CD4-positive, alpha-beta T cell treated with Interleukin-2 at 100 ng/mL for 4 hours (primary cell): ENCODE data around the gene MAVS.

Source experiments
- DNase-seq: peaks from one replicate; pipeline ENCODE4 v3.0.0-alpha.2; 2020; ENCODE audit warnings: low spot score

Gene MAVS

GRCh38 chr20:3846740-3847428 is at the start of gene MAVS:
Gene MAVS, plus strand, starts transcription at chr20:3846834. Its CDS starts 7,791 bp downstream, at chr20:3854625.
- DNase-seq: peak; percentile 84

GRCh38 chr20:3797226-3797545 is 49.4 kb upstream of the MAVS start:
- no peak for DNase-seq

- peak; percentile 69 for DNase-seq
Measured at GRCh38 chr20:3797592-3798372, 48.9 kb upstream of the MAVS start.

- no peak for DNase-seq
Measured at GRCh38 chr20:3798373-3798768, 48.3 kb upstream of the MAVS start.

DNA sequence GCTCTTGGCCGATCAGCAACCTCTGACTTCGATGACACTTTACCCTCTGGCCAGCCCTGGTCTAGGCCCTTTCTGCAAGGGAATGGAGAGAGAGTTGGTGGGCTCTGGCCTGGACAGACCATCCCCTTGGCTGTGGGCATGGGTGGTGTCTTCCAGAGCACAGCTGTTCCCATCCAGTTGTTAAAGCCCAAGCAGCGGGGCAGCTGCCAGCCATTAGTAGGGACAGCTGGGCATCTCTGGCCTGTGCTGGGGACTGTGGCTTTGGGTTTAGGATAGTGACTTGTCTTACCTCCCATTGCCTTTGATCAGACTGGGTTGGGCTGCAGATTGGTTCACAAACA is 47.8 kb upstream of the MAVS start:
- no peak for DNase-seq

GRCh38 chr20:3800256-3800877 is 46.3 kb upstream of the MAVS start:
- DNase-seq: no peak

- no peak for DNase-seq
Measured at GRCh38 chr20:3800878-3801260, 45.8 kb upstream of the MAVS start.

DNA sequence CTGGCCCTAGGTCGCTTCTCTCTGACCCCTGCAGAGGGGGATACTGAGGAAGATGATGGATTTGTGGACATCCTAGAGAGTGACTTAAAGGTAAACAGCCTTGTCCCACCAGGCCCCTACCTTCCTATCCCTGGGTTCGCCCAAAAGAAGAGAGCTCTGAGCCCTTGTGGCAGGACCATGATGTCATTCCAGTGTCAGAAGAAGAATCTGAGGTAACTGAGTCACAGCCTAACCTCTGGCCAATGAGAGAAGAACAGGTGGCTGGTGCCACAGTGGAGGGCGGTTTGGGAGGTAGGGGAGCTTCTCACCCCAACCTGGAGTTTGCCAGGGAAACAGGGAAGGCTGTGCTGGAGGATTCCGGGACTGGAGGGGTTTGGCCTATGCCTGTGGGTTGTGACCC is 45.3 kb upstream of the MAVS start:
- DNase-seq: no peak

DNA sequence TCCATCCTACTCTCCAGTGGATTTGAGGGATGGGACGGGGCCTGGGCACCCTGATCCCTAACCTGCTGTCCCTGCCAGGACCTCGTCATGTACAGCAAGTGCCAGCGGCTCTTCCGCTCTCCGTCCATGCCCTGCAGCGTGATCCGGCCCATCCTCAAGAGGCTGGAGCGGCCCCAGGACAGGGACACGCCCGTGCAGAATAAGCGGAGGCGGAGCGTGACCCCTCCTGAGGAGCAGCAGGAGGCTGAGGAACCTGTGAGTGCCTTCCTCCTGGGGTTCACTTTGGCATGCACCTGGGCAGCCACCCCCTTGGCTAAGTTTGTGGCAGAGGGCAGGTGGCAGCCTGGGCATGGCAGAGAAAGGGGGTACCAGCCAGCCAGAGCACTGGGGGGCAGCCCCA is 44.8 kb upstream of the MAVS start:
- no peak for DNase-seq

- no peak for DNase-seq
Measured at GRCh38 chr20:3802524-3803239, 44.0 kb upstream of the MAVS start.

DNA sequence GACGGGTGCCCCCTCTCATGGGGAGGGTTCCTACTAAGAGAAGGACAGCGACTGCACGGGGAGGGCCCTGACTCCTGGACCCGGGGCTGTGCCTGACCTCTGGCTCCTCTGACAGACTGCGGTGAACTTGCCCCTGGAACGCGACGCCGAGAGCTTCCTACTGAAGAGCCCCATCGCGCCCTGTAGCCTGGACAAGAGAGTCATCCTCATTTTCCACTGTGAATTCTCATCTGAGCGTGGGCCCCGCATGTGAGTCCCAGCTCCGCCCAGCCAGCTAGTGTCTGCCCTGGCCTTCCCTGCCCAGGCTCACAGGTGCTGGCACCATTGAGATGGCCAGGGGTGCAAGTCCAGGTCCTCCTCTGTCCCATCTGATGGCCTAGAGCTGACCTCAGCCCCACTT is 43.3 kb upstream of the MAVS start:
- DNase-seq: no peak

DNA sequence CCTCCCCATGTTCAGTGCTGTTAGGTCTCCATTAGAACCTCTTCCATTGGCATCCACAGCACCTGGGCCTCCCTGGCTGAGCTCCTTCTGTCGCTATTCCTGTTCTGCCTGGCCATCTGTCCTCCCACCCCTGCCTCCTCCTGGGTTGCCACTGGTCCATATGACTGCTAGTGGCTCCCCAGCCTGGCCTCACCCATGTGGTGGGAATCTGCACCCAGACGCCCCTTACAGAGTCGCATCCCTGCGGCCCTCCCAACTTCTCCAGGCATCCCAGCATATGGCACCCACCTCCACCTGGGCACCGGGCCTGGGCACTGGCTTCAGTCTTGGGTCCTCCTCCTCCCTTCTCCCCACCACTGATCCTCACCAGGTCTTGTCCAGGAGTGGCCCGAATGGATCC is 42.8 kb upstream of the MAVS start:
- no peak for DNase-seq

DNA sequence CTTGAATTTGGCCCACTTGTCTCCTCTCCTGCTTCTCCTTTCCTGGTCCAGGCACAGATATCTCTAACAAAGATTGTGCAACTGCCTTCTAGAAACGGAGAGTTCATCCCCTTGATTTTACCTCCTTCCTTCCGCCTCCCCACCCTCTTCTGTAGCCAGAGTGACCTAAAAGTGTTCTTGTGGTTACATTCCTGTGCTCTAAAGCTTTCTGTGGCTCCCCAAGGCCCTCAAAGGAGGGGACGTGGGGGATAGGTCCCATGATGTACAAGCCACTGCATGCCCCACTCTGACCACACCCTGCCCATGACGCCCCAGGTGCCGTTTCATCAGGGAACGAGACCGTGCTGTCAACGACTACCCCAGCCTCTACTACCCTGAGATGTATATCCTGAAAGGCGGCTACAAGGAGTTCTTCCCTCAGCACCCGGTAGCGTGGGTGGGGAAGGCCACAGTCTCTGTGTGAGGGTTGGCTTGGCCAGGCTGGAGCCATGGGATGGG is 42.3 kb upstream of the MAVS start:
- no peak for DNase-seq

DNA sequence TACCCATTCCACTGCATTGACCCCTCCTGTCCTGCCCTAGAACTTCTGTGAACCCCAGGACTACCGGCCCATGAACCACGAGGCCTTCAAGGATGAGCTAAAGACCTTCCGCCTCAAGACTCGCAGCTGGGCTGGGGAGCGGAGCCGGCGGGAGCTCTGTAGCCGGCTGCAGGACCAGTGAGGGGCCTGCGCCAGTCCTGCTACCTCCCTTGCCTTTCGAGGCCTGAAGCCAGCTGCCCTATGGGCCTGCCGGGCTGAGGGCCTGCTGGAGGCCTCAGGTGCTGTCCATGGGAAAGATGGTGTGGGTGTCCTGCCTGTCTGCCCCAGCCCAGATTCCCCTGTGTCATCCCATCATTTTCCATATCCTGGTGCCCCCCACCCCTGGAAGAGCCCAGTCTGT is 41.9 kb upstream of the MAVS start:
- DNase-seq: no peak

DNA sequence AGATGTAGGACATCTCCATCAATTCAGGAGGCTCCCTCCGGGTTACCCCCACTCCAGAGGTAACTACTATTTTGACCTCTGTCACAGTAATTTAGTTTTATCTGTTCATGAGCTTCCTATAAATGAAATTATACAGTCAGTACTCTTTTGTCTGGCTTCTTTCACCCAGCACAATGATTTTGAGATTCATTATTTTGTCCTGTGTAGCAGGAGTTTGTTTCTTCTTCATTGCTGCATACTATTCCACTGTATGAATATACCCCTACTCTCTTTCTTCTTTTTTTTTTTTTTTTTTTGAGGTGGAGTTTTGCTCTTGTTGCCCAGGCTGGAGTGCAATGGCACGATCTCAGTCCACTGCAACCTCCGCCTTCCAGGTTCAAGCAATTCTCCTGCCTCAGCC is 38.1 kb upstream of the MAVS start:
- no peak for DNase-seq

GRCh38 chr20:3811467-3812258 is 35.0 kb upstream of the MAVS start:
- peak; percentile 96 for DNase-seq

DNA sequence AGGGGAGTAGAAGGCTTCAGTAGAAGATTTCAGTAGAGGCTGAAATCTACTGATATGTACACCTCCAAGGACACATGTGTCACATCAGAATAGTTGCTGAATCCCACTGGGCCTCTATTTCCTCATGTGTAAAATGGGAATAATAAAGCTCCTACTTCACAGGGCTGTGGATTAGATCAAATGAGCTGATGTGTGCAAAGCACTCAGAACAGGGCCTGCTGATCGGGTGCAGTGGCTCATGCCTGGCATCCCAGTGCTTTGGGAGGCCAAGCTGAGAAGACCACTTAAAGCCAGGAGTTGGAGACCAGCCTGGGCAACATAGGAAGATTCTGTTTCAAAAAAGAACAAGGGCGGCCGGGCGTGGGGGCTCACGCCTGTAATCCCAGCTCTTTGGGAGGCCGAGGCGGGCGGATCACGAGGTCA is 34.4 kb upstream of the MAVS start:
- DNase-seq: no peak

DNA sequence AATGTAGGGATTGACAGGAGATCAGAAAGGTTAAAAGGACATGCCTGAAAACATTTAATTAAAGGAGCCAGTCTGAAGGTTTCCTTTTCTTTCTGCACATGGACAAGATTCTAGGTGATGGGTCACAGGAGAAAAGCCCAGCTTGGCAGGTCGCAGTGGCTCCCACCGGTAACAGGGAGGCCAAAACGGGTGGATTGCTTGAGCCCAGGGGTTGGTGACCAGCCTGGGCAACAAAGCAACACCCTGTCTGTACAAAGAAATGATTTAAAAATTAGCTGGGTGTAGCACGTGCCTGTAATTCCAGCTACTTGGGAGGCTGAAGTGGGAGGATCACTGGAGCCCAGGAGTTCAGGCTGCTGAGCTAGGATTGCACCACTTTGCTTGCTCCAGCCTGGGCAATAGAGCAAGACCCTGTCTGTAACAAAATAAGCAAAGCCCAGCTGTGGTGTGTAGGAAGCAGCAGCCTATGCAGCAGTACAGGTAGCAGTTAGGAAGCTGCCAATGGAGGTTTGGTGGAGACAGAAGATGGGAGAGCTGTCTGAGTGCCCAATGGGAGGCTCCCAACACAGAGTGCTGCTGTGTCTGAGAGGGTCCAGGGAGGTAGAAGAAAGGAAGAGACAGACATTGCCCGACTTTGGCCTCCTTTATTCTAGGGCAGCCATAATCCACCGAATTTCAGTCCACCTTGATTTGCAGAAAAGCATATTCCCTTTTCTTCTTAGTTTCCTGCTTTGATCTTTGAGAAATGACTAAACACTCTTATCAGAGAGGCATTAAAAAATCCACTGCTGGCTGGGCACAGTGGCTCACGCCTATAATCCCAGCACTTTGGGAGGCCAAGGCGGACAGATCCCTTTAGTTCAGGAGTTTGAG is 33.4 kb upstream of the MAVS start:
- DNase-seq: no peak

DNA sequence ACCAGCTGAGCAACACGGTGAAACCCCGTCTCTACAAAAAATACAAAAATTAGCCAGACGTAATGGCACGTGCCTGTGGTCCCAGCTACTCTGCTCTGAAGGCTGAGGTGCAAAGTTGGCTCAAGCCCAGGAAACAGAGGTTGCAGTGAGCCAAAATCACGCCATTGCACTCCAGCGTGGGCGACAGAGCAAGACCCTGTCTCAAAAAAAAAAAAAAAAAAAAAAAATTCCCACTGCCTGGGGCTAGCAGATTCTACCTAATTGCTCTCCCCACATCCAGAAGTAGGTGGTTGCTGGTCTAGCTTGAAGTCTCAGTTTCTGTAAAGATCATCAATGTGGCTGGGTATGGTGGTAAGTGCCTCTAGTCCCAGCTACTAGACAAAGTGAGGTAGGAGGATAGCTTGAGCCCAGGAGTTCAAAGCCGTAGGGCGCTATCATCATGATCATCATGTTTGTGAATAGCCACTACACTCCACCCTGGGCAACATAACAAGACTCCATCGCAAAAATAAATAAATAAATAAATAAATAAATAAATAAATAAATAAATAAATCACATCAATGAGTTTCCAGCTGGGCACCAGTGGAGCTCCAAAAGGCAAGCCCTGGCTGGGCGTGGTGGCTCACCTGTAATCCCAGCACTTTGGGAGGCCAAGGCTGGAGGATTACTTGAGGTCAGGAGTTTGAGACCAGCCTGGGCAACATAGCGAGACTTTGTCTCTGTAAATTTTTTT is 32.6 kb upstream of the MAVS start:
- peak; percentile 29 for DNase-seq

DNA sequence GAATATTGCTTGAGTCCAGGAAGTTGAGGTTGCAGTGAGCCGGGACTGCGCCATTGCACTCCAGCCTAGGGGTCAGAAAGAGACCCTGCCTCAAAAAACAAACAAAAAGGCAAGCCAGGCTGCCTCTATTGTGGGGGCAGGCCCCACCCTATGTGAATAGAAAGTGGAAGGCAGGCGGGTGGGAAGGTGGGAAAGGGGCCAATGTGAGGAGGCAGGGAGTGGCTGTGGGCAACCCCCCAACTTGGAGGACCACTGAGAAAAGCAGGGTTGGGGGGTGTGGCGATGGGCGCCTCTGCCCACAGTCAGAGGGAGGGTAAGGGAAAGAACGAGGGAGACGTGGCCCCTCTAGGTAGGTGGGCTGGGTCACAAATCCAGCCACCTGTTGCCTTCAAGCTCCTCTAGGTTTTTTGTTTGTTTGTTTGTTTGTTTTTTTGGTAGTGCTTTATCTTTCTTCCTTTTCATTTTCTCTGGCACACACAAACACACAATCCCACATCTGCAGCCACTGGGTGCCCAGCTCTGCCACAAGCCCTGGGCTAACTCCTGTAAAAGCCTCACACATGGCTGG is 31.6 kb upstream of the MAVS start:
- no peak for DNase-seq
